HG03025 (cell line): Measurements from ENCODE around the gene SAMD4B.

Source experiments
- ATAC-seq: cut with Tn5 transposase; IDR thresholded peaks from one replicate; pipeline ENCODE4 v1.9.1; 2021; ENCODE audit warnings: mild to moderate bottlenecking, moderate library complexity; ENCODE audit not compliant: unreplicated experiment, low FRiP score

Gene SAMD4B

GRCh38 chr19:39420769-39421168 lies 78.5 kb downstream of the SAMD4B start:
- ATAC-seq: no peak

GRCh38 chr19:39422020-39422419 lies 79.8 kb downstream of the SAMD4B start:
- no peak for ATAC-seq

- ATAC-seq: no peak
Observed at GRCh38 chr19:39423258-39424086, 81.3 kb downstream of the SAMD4B start.

GRCh38 chr19:39424934-39425333 lies 82.7 kb downstream of the SAMD4B start:
- no peak for ATAC-seq

GRCh38 chr19:39425744-39426143 lies 83.5 kb downstream of the SAMD4B start:
- ATAC-seq: no peak

- ATAC-seq: no peak
Observed at GRCh38 chr19:39426170-39426569, 83.9 kb downstream of the SAMD4B start.

GRCh38 chr19:39427707-39428106 lies 85.5 kb downstream of the SAMD4B start:
- ATAC-seq: no peak

- ATAC-seq: no peak
Observed at GRCh38 chr19:39428283-39429112, 86.3 kb downstream of the SAMD4B start.

GRCh38 chr19:39430675-39431593 lies 88.7 kb downstream of the SAMD4B start:
- no peak for ATAC-seq

- ATAC-seq: no peak
Observed at GRCh38 chr19:39432677-39433025, 90.4 kb downstream of the SAMD4B start.

- no peak for ATAC-seq
Observed at GRCh38 chr19:39433480-39434079, 91.4 kb downstream of the SAMD4B start.

- ATAC-seq: no peak
Observed at GRCh38 chr19:39434123-39435076, 92.2 kb downstream of the SAMD4B start.
